AG04450 (cell line): ENCODE data around the gene MTMR3. TPM values are rescaled to one million over a fixed set of nuclear protein-coding genes. Genes with fewer than 3 reads are reported as not detected.

Source experiments
- CTCF ChIA-PET: fragments of 300-600, 350-600 bp; formaldehyde crosslinking; extraction: SDS; loops from one replicate; lab custom pipeline; 2022; ENCODE audit warnings: antibody characterized with exemption, inconsistent platforms; lab: Charles Lee
- POLR2A ChIA-PET: fragments of 350-600 bp; formaldehyde crosslinking; extraction: SDS; loops from one replicate; lab custom pipeline; 2021; ENCODE audit warnings: antibody characterized with exemption, inconsistent platforms; lab: Yijun Ruan, JAX
- DNase-seq: peaks from one replicate; pipeline ENCODE4 v3.0.0-alpha.2; 2011; ENCODE audit warnings: low read depth, low spot score
- H3K27ac ChIP-seq: one replicate; pipeline ENCODE4 v1.5.1; 2012; ENCODE audit warnings: low read depth, low read length, control low read depth
- H3K27me3 ChIP-seq: one replicate; pipeline ENCODE4 v1.6.0; 2012; ENCODE audit warnings: low read length; ENCODE audit not compliant: control insufficient read depth, insufficient read depth
- H3K4me3 ChIP-seq: 2 replicates; pipeline ENCODE4 v1.5.1; 2011; ENCODE audit warnings: mild to moderate bottlenecking, low read depth, low read length, control low read depth
- H3K9me3 ChIP-seq: 2 replicates; pipeline ENCODE4 v1.5.1; 2012; ENCODE audit warnings: low read length; ENCODE audit not compliant: control insufficient read depth, insufficient read depth
- CTCF ChIP-seq: IDR thresholded peaks from 2 replicates; pipeline ENCODE4 v1.5.1; 2011; ENCODE audit warnings: low read depth, low read length, control low read depth, inconsistent platforms
- polyA plus RNA-seq: library from polyadenylated mRNA; depleted of rRNA; stranded (reverse); fragments of >200 nt; gene quantifications from 2 replicates; pipeline ENCODE4 v1.2.3, GENCODE V29; 2011

MTMR3 gene
- polyA plus RNA-seq, 1 experiment = 27.8 TPM

GRCh38 chr22:30045901-30046715 is 163.1 kb downstream of the MTMR3 start:
- no peak for TF ChIP-seq CTCF
- Histone ChIP-seq H3K9me3 (peaks cover 11% of the 10 kb centered on the region; the same call in 1 of the 2 replicates), H3K4me3 (no peak overlapping the region), H3K27me3 (no peaks in the 10 kb centered on the region), H3K27ac (no peak overlapping the region)
- POLR2A ChIA-PET = no interaction called here
- CTCF ChIA-PET = interaction anchor here (0.5 kb wide), 1 partner anchor 209 kb away, joined by 3 read pairs; no protein-coding TSS in a partner anchor
- DNase-seq = no peak

- CTCF ChIA-PET = interaction anchor here (0.5 kb wide), 1 partner anchor 208 kb away, joined by 3 read pairs; no protein-coding TSS in a partner anchor
- TF ChIP-seq CTCF = no peak
Measured at GRCh38 chr22:30046716-30047363, 163.9 kb downstream of the MTMR3 start.

GRCh38 chr22:30047364-30047738 is 164.4 kb downstream of the MTMR3 start:
- Histone ChIP-seq H3K9me3 (peaks cover 11% of the 10 kb centered on the region; the same call in 1 of the 2 replicates), H3K27me3 (peaks cover 3% of the 10 kb centered on the region), H3K4me3 (no peak overlapping the region), H3K27ac (no peak overlapping the region)
- ChIA-PET CTCF (no interaction called here), POLR2A (no interaction called here)
- 0 out of 2 replicates have a peak, but pooled peaks have one; percentile 2 for TF ChIP-seq CTCF
- no peak for DNase-seq

More at GRCh38 chr22:30046716-30047363, 163.9 kb downstream of the MTMR3 start:
- POLR2A ChIA-PET = no interaction called here
- Histone ChIP-seq H3K27me3 (peaks cover 2% of the 10 kb centered on the region), H3K9me3 (peaks cover 11% of the 10 kb centered on the region; the same call in 1 of the 2 replicates), H3K4me3 (no peak overlapping the region), H3K27ac (no peak overlapping the region)
- no peak for DNase-seq

- ChIA-PET POLR2A (no interaction called here), CTCF (no interaction called here)
- H3K27ac ChIP-seq = no peak overlapping the region
- peaks cover 11% of the 10 kb centered on the region; the same call in 1 of the 2 replicates for H3K9me3 ChIP-seq
- H3K27me3 ChIP-seq = peaks cover 3% of the 10 kb centered on the region
- no peak for TF ChIP-seq CTCF
- DNase-seq = no peak
- H3K4me3 ChIP-seq = no peak overlapping the region
Measured at GRCh38 chr22:30048681-30049080, 165.7 kb downstream of the MTMR3 start.
